M059J (cell line): ENCODE results near the gene SV2B. TPM values are rescaled to one million over a fixed set of nuclear protein-coding genes. Genes with fewer than 3 reads are reported as not detected.

Experiments used
- DNase-seq: peaks from one replicate; pipeline ENCODE4 v3.0.0-alpha.2; 2012; ENCODE audit warnings: low read depth
- total RNA-seq: library from RNA; depleted of rRNA; stranded (reverse); fragments of >200 nt; shearing (Covaris generic); gene quantifications from 2 replicates; pipeline ENCODE4 v1.2.3, GENCODE V29; 2014

The SV2B gene
- total RNA-seq, 1 experiment from 2014 or later, result not detected

GRCh38 chr15:91102546-91103330 lies 2.7 kb downstream of the SV2B start:
- no peak for DNase-seq

- DNase-seq, result peak; percentile 7
Measured at GRCh38 chr15:91104111-91104510, 4.1 kb downstream of the SV2B start.

GRCh38 chr15:91108421-91108820 lies 8.4 kb downstream of the SV2B start:
- no peak for DNase-seq

GRCh38 chr15:91109885-91110284 lies 9.8 kb downstream of the SV2B start:
- DNase-seq, result no peak

GRCh38 chr15:91110407-91110806 lies 10.3 kb downstream of the SV2B start:
- no peak for DNase-seq

- DNase-seq, result no peak
Measured at GRCh38 chr15:91113030-91113429, 13.0 kb downstream of the SV2B start.

- no peak for DNase-seq
Measured at GRCh38 chr15:91114301-91114700, 14.2 kb downstream of the SV2B start.

GRCh38 chr15:91116113-91117067 lies 16.3 kb downstream of the SV2B start:
- no peak for DNase-seq

- no peak for DNase-seq
Measured at GRCh38 chr15:91117375-91117774, 17.3 kb downstream of the SV2B start.

GRCh38 chr15:91118817-91119590 lies 18.9 kb downstream of the SV2B start:
- no peak for DNase-seq

GRCh38 chr15:91122296-91122695 lies 22.2 kb downstream of the SV2B start:
- no peak for DNase-seq

GRCh38 chr15:91124132-91124531 lies 24.1 kb downstream of the SV2B start:
- DNase-seq, result no peak

GRCh38 chr15:91125162-91125561 lies 25.1 kb downstream of the SV2B start:
- DNase-seq, result no peak

GRCh38 chr15:91126080-91126479 lies 26.0 kb downstream of the SV2B start:
- peak; percentile 5 for DNase-seq

GRCh38 chr15:91127236-91127955 lies 27.3 kb downstream of the SV2B start:
- no peak for DNase-seq

- DNase-seq, result no peak
Measured at GRCh38 chr15:91128016-91128415, 28.0 kb downstream of the SV2B start.

GRCh38 chr15:91129436-91129835 lies 29.4 kb downstream of the SV2B start:
- DNase-seq, result no peak

GRCh38 chr15:91132079-91132478 lies 32.0 kb downstream of the SV2B start:
- DNase-seq, result no peak

GRCh38 chr15:91133511-91133910 lies 33.5 kb downstream of the SV2B start:
- DNase-seq, result no peak

- no peak for DNase-seq
Measured at GRCh38 chr15:91135201-91136130, 35.4 kb downstream of the SV2B start.
